GM12873 (cell line): ENCODE measurements around the gene TRIO.

Source experiments
- TF ChIP-seq, protein P1 (sequence below): IDR thresholded peaks from 2 replicates; pipeline ENCODE4 v1.5.1; 2012; ENCODE audit warnings: low read depth, mild to moderate bottlenecking, moderate library complexity, low read length, control low read depth; ENCODE audit not compliant: insufficient read depth; ENCODE audit errors: missing control alignments

Gene TRIO

DNA sequence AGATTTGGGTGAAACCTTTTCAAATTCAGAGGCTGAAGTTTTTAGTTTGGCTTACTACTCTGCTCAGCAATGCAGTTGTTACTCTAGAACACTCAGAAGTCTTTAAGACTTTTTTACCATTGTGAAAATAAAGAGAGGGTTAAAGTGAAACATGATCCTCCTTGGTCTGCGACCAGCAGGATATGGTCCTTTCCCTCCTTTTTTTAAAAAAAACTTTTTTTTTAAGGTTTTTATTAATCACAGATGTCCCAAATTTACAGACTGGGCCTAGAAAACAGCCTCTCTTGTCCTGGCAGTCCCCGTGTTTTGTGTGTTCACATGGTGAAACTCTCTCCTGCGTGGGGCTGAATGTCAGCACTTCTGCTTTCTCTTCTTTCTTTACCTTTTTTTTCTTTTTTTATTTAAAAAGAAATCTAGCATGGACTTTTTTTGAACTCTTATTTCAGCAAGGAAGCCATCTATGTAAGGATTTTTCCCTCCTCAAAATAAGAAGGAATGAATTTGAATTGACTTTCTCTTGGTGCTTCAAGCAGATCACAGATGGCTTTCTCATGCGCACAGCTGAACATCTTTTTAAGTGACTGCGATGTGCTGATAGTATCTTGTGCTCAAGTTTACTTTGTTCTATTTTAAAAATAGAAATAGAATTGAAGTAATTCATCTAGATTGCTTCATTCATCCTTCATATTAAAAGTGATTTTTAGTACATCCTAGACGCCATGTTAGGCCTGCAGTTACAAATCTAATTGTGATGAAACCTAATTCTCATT is 309.7 kb downstream of the TRIO start:
- TF ChIP-seq, protein P1, sequence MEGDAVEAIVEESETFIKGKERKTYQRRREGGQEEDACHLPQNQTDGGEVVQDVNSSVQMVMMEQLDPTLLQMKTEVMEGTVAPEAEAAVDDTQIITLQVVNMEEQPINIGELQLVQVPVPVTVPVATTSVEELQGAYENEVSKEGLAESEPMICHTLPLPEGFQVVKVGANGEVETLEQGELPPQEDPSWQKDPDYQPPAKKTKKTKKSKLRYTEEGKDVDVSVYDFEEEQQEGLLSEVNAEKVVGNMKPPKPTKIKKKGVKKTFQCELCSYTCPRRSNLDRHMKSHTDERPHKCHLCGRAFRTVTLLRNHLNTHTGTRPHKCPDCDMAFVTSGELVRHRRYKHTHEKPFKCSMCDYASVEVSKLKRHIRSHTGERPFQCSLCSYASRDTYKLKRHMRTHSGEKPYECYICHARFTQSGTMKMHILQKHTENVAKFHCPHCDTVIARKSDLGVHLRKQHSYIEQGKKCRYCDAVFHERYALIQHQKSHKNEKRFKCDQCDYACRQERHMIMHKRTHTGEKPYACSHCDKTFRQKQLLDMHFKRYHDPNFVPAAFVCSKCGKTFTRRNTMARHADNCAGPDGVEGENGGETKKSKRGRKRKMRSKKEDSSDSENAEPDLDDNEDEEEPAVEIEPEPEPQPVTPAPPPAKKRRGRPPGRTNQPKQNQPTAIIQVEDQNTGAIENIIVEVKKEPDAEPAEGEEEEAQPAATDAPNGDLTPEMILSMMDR: no peak

DNA sequence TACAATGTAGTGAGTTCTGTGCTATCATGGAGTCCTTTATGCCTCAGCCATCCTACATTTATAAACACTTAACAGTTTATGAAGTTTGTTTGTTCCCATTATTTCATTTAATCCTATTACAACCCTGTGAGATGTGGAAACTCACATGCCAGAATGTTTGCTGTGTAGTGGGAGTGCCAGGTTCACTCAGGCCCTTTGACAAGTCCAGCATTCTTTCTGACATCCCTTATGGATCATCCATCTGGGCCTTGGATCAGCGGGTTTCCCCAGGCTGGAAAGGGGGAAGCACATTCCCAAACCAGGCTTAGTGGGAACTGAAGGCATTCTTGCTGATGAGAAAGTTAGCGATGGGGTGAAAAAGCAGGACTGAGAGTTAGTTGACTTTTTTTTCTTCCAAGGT is 310.3 kb downstream of the TRIO start:
- TF ChIP-seq, protein P1: no peak

DNA sequence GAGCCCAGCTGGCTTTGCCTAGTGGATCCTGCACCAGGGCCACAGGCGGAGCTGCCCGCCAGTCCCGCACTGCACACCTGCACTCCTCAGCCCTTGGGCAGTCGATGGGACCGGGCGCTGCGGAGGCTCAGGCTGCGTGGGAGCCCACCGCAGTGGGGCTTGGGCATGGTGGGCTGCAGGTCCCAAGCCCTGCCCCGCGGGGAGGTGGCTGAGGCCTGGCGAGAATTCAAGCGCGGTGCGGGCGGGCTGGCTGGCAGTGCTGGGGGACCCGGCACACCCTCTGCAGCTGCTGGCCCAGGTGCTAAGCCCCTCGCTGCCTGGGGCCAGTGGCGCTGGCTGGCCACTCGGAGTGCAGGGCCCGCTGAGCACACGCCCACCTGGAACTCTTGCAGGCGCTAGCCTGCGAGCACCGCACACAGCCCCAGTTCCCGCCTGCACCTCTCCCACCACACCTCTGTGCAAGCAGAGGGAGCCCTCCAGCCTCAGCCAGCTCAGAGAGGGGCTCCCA is 312.7 kb downstream of the TRIO start:
- TF ChIP-seq, protein P1: no peak

DNA sequence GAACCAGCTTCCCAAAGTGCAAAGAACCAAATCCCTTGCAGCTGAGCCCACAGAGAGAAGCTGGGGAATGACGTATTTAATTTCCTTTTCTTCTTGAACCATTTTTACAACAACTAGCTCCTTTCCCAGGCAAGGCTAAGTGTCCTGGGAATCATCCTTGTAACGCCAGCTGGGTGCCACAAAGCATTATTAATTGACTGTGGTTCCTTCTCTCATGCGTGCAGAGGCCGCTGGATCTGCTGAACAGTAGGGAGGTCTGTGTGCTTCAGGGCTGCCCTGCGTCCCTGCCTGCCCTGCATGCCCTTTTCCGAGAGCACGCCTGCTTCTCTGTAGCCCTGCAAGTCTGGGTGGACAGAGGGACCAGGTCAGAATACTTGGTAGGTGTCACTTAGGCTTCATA is 314.3 kb downstream of the TRIO start:
- TF ChIP-seq, protein P1: no peak

DNA sequence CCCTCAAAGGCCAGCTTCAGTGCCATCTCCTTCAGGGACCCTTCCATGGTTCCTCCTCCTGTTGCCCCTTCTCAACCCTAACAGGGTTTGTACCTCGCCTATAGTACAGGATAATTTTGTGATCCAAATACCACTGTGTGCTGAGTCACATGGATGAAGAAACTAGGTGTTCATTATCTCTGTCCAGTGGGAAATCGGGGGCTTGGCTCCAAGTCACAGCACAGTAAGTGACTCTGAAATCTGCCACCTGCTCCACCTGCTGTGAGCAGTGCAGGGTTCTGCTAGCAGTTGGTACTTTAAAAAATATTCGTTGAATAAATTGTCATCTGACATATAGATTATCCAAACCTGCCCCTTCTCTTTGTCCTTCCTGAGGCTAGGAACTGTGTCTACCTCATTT is 315.3 kb downstream of the TRIO start:
- TF ChIP-seq, protein P1: no peak

DNA sequence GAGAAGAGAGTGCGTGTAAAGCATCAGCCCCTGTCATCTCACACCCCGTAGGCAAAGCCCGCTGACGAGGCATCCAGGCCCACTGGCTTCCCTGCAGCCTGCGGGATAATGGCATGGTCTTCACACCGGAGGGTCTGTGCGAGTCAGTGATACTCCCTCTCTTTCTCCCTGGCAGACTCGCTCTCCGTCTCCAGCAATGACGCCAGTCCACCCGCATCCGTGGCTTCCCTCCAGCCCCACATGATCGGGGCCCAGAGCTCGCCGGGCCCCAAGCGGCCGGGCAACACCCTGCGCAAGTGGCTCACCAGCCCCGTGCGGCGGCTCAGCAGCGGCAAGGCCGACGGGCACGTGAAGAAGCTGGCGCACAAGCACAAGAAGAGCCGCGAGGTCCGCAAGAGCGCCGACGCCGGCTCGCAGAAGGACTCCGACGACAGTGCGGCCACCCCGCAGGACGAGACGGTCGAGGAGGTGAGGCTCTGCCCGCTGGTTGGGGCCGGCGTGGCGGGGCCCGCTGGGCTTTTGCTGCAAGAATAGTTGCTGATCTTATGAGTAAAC is 317.8 kb downstream of the TRIO start:
- TF ChIP-seq, protein P1: no peak

DNA sequence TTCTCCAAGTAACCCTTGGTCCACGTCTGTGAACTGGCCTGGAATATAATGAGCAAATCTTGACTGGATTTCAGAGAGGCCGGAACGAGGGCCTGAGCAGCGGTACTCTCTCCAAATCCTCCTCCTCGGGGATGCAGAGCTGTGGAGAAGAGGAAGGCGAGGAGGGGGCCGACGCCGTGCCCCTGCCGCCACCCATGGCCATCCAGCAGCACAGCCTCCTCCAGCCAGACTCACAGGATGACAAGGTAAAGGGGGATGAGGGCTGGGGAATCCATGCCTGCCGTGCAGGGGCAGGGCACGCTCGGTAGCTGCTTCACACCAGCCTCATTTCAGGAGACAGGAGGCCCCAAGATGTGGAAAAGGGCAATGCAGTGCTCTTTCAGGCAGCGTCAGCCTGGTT is 319.5 kb downstream of the TRIO start:
- TF ChIP-seq, protein P1: no peak
